Activated CD4-positive, alpha-beta T cell treated with anti-CD3 and anti-CD28 coated beads for 36 hours (primary cell): Measurements from ENCODE around the gene ITPK1. TPM values are rescaled to one million over a fixed set of nuclear protein-coding genes. Genes with fewer than 3 reads are reported as not detected.
A peak's percentile ranks its signal among the peaks of the same experiment; 100 is the strongest.

Experiments used
- ATAC-seq: fragments of 200-7000 bp; cut with Tn5 transposase; one replicate; pipeline ENCODE4 v1.10.0; 2021; ENCODE audit warnings: mild to moderate bottlenecking, moderate library complexity
- CTCF ChIA-PET: fragments of 350-600 bp; sonication (Branson Sonifier 250); formaldehyde crosslinking; loops from one replicate; lab custom pipeline; 2021; ENCODE audit warnings: antibody characterized with exemption; lab: Charles Lee
- POLR2A ChIA-PET: fragments of 350-600 bp; sonication (Branson Sonifier 250); formaldehyde crosslinking; loops from one replicate; lab custom pipeline; 2021; ENCODE audit warnings: antibody characterized with exemption, inconsistent platforms; lab: Charles Lee
- DNase-seq: peaks from one replicate; pipeline ENCODE4 v3.0.0-alpha.2; 2020
- H3K27ac Mint-ChIP-seq: one replicate; pipeline ENCODE4 v1.8.0; 2021; ENCODE audit warnings: mixed read lengths
- H3K27me3 Mint-ChIP-seq: one replicate; pipeline ENCODE4 v1.8.0; 2021; ENCODE audit warnings: mixed read lengths
- H3K36me3 Mint-ChIP-seq: one replicate; pipeline ENCODE4 v1.8.0; 2021; ENCODE audit warnings: low read depth, mixed read lengths
- H3K4me1 Mint-ChIP-seq: one replicate; pipeline ENCODE4 v1.8.0; 2021; ENCODE audit warnings: mixed read lengths
- H3K4me3 Mint-ChIP-seq: one replicate; pipeline ENCODE4 v1.8.0; 2021; ENCODE audit warnings: mild to moderate bottlenecking, moderate library complexity, mixed read lengths
- H3K9me3 Mint-ChIP-seq: one replicate; pipeline ENCODE4 v1.8.0; 2021; ENCODE audit warnings: low read depth, mixed read lengths
- intact Hi-C, 2 experiments: fragments of 100-400 bp; cut with DNase I in 1 of 2; cut with micrococcal nuclease in 1 of 2; formaldehyde crosslinking; loops; one replicate each; pipeline versions ENCODE4 v1.14.2 to v1.15.1; 2022 to 2024; cut with DNase I, micrococcal nuclease
- total RNA-seq, 2 experiments: library from RNA; stranded (reverse); gene quantifications; one replicate each; pipeline ENCODE4 v1.2.3, GENCODE V29; 2021

Gene ITPK1
- total RNA-seq, 2 experiments from 2014 or later, result 31.0 to 35.5 TPM

DNA sequence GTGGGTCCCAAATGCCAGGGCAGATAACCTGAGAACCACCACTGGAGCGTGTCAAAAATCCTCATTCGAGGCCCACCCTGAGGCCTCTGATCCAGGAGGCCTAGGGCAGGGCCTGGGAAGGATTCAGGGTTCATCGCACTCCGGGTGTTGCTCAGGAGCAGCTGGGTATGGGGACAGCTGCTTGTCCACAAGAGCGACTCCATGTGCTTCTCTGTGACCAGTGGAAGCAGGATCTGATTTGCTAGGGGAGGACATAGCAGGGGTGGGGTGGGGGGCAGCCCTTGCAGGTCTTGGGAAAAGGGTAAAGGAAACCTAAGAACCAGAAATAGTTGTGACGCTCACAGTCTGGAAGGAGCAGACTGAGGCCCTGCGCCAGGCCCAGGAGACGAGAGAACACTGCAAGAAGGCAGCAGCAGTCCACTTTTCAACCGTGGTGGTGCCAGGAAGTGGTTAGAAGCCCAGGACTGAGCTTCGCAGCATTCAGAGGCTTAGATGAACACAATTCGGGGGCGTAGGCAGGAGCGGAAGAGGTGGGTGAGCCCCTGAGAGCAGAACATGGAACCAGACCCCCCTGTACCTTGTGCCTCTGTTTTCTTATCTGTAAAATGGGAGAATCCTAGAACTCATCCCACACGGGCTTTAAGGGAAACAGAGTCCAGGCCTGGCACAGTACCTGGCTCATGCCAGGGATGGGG, 33.7 kb downstream of the ITPK1 start:
- Mint-ChIP-seq H3K27ac (peak overlapping the region; percentile 56), H3K9me3 (no peaks in the 10 kb centered on the region), H3K4me1 (peaks cover 24% of the 10 kb centered on the region), H3K27me3 (no peaks in the 10 kb centered on the region), H3K4me3 (no peak overlapping the region), H3K36me3 (peaks cover 2% of the 10 kb centered on the region)
- POLR2A ChIA-PET, result no interaction called here
- CTCF ChIA-PET, result interaction anchor here (0.6 kb wide), 1 partner anchor 256 kb away, joined by 3 read pairs; no protein-coding TSS in a partner anchor
- intact Hi-C loops, result no loop called here
- DNase-seq (peak; percentile 45), ATAC-seq (peak; percentile 56)

- H3K4me3 Mint-ChIP-seq, result no peak overlapping the region
- POLR2A ChIA-PET, result no interaction called here
- CTCF ChIA-PET, result no interaction called here
- no peaks in the 10 kb centered on the region for H3K27me3 Mint-ChIP-seq
- peaks cover 15% of the 10 kb centered on the region for H3K4me1 Mint-ChIP-seq
- intact Hi-C loops, result no loop called here
- no peak for DNase-seq
- H3K36me3 Mint-ChIP-seq, result peaks cover 2% of the 10 kb centered on the region
- H3K27ac Mint-ChIP-seq, result no peak overlapping the region
- no peaks in the 10 kb centered on the region for H3K9me3 Mint-ChIP-seq
- ATAC-seq, result no peak
Observed at GRCh38 chr14:93079865-93080403, 35.8 kb downstream of the ITPK1 start.

GRCh38 chr14:93079321-93079720, 36.4 kb downstream of the ITPK1 start:
- no peak overlapping the region for H3K4me3 Mint-ChIP-seq
- no peak for ATAC-seq
- peaks cover 18% of the 10 kb centered on the region for H3K4me1 Mint-ChIP-seq
- no peak for DNase-seq
- POLR2A ChIA-PET, result no interaction called here
- peaks cover 2% of the 10 kb centered on the region for H3K36me3 Mint-ChIP-seq
- intact Hi-C loops, result no loop called here
- H3K27me3 Mint-ChIP-seq, result no peaks in the 10 kb centered on the region
- CTCF ChIA-PET, result no interaction called here
- no peaks in the 10 kb centered on the region for H3K9me3 Mint-ChIP-seq
- H3K27ac Mint-ChIP-seq, result no peak overlapping the region

GRCh38 chr14:93078870-93079269, 36.9 kb downstream of the ITPK1 start:
- no peaks in the 10 kb centered on the region for H3K9me3 Mint-ChIP-seq
- no peak overlapping the region for H3K4me3 Mint-ChIP-seq
- POLR2A ChIA-PET, result no interaction called here
- no peaks in the 10 kb centered on the region for H3K36me3 Mint-ChIP-seq
- ATAC-seq (no peak), DNase-seq (no peak)
- no peaks in the 10 kb centered on the region for H3K27me3 Mint-ChIP-seq
- intact Hi-C loops, result no loop called here
- H3K4me1 Mint-ChIP-seq, result peaks cover 21% of the 10 kb centered on the region
- no peak overlapping the region for H3K27ac Mint-ChIP-seq
- CTCF ChIA-PET, result no interaction called here

GRCh38 chr14:93076755-93077154, 39.0 kb downstream of the ITPK1 start:
- intact Hi-C loops, result no loop called here
- ATAC-seq (no peak), DNase-seq (no peak)
- Mint-ChIP-seq H3K27ac (no peak overlapping the region), H3K4me1 (peaks cover 18% of the 10 kb centered on the region), H3K9me3 (no peaks in the 10 kb centered on the region), H3K4me3 (no peak overlapping the region), H3K27me3 (no peaks in the 10 kb centered on the region), H3K36me3 (no peaks in the 10 kb centered on the region)
- ChIA-PET CTCF (no interaction called here), POLR2A (interaction anchor here (0.8 kb wide), 1 partner anchor 95 kb away, joined by 5 read pairs; no protein-coding TSS in a partner anchor)

DNA sequence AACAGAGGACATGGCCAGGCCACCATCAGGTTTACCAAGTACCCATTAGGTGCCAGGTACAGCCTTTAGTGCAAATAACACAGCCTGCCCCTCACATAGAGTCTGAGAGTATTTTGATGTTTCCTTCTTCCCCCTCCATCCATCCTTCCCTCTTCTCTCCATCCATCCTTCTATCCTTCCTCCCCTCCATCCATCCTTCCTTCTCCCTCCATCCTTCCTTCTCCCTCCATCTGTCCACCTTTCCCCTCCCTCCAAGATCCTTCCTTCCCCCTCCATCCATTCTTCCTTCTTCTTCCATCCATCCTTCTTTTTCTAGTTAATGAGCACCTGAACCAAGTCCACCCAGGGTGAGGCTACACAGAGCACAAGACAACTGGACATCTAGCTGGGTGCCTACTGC, 39.8 kb downstream of the ITPK1 start:
- Mint-ChIP-seq H3K4me3 (no peak overlapping the region), H3K4me1 (peaks cover 13% of the 10 kb centered on the region), H3K27me3 (no peaks in the 10 kb centered on the region), H3K36me3 (no peaks in the 10 kb centered on the region), H3K9me3 (no peaks in the 10 kb centered on the region), H3K27ac (no peak overlapping the region)
- POLR2A ChIA-PET, result interaction anchor here (0.8 kb wide), 1 partner anchor 96 kb away, joined by 5 read pairs; no protein-coding TSS in a partner anchor
- DNase-seq, result no peak
- no peak for ATAC-seq
- CTCF ChIA-PET, result no interaction called here
- intact Hi-C loops, result no loop called here

DNA sequence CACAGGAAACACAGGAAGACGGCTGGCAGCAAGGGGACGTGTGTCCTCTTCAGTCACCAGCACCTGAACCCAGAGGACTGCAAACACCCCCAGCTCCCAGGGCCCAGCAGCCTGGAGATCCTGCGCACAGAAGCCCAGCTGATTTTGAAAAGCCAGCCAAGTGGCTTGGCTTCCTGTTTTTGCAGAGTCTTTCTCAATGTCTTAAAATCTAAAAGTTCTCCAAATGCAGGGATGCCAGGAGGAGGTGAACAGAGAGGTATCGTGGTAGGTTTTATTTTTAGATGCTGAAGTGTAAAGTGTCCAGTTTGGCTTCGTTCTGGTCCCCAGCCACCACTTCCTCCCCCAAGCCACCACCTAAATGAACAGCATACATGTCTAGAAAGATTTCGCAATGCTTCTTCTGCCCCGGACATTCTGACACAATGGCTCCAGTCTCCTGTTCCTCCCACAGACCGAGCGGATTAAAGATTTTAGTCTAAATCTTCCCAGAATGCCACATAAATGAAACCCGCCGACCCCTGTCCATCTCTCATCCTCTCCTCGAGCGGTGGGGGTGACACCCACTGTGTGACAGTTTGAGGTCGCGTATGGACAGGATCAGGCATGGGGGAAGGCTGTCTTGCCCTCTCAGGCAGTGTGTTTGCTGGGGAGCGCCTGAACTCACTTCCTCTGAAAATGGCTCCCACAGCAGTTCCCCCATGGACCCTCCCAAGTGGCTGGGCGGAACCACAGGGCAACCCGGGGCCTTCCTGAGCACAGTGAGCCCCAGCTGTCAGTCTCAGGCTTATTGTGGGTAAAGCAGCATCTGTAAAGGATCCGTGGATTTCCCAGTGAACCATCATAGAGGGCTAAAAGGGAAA, 41.6 kb downstream of the ITPK1 start:
- Mint-ChIP-seq H3K27ac (no peak overlapping the region), H3K4me3 (no peak overlapping the region), H3K36me3 (no peaks in the 10 kb centered on the region), H3K27me3 (no peaks in the 10 kb centered on the region), H3K9me3 (no peaks in the 10 kb centered on the region), H3K4me1 (peaks cover 13% of the 10 kb centered on the region)
- POLR2A ChIA-PET, result no interaction called here
- CTCF ChIA-PET, result no interaction called here
- intact Hi-C loops, result no loop called here
- DNase-seq (no peak), ATAC-seq (peak; percentile 16)

DNA sequence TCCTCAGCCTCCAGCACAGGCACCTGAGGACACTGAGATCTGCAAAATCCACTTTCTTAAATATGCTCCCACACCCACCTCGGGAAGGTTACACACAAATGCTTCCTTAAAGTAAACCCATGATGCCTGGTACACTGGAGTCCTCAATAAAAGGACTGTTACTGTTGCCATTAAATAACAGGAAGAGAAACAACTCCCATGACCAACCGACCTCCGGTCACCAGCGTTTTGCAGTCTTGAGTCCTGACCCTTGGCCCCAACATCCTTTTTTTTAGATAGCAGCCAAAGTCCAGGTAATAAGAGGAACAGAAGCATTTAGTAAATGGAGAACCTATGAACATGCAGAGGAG, 42.4 kb downstream of the ITPK1 start:
- ATAC-seq (no peak), DNase-seq (no peak)
- Mint-ChIP-seq H3K27me3 (no peaks in the 10 kb centered on the region), H3K27ac (no peak overlapping the region), H3K4me3 (no peak overlapping the region), H3K4me1 (peaks cover 11% of the 10 kb centered on the region), H3K36me3 (no peaks in the 10 kb centered on the region), H3K9me3 (no peaks in the 10 kb centered on the region)
- POLR2A ChIA-PET, result no interaction called here
- intact Hi-C loops, result no loop called here
- CTCF ChIA-PET, result no interaction called here

DNA sequence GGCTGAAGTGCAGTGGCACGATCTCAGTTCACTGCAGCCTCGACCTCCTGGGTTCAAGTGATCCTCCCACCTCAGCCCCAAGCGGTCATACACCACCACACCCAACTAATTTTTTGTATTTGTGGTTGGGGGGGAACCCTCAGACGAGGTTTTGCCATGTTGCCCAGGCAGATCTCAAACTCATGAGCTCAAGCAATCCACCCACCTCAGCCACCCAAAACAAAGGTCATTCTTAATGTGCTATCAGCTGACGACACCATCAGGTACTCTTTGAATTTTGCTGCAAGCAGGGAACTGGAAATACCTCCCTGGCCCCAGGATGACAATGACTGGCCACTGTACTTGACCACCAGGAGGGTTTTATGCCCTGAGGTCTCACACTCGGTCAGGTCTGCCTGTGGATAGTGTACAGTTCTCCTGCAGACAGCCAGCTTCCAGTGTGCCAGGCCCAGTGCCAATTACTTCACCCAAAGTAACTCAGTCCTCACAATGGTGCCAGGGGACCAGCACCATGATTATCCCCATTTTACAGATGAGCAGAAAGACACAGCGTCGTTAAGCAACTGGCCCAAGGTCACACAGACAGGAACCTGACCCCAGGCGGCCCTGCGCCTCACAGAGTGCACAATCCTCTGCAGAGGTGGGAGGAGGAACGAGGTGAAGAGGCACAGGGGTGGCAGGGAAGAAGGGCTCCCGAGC, 42.9 kb downstream of the ITPK1 start:
- ChIA-PET POLR2A (no interaction called here), CTCF (no interaction called here)
- Mint-ChIP-seq H3K27me3 (no peaks in the 10 kb centered on the region), H3K4me3 (no peak overlapping the region), H3K27ac (no peak overlapping the region), H3K4me1 (peaks cover 14% of the 10 kb centered on the region), H3K36me3 (no peaks in the 10 kb centered on the region), H3K9me3 (no peaks in the 10 kb centered on the region)
- ATAC-seq (no peak), DNase-seq (no peak)
- intact Hi-C loops, result no loop called here

DNA sequence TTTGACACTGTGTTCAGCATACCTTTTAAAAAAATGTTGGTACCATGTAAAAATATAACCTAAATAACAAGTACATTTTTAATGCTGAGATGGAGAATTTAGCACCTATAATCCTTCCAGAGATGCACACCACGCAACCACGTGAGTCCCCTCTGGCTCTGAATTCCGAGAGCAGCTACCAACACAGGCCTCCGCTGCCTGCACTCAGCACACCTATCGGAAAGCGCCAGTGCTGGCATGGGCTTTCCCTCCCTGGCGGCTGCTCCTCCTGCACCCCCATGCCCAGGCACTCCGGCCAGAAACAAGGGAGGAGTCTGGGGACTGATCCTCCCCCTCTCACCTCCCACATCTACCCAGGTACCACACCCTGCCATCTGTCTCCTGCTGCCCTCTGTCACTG, 47.0 kb downstream of the ITPK1 start:
- Mint-ChIP-seq H3K27me3 (no peaks in the 10 kb centered on the region), H3K36me3 (peaks cover 1% of the 10 kb centered on the region), H3K9me3 (no peaks in the 10 kb centered on the region), H3K4me3 (no peak overlapping the region), H3K4me1 (peaks cover 34% of the 10 kb centered on the region), H3K27ac (no peak overlapping the region)
- no peak for DNase-seq
- ChIA-PET CTCF (no interaction called here), POLR2A (no interaction called here)
- no peak for ATAC-seq
- intact Hi-C loops, result no loop called here

DNA sequence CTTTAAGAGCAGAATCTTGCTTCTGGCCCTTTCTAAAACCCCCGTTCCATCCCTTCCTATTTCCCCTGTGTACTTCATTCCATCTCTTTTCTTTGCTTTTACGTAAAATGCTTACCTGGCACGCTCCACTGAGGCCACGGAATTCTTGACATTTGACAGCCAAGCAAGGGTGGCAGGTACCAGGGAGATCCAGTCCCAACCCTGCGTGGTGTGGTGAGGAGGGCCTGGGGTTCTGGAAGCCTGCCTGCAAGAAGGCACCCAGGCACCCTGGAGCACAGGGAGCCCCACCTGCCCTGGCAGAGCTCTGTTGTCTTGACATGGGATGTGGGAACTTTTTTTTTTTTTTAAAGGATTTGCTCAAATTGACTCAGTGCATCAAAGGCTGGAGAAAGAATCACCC, 48.6 kb downstream of the ITPK1 start:
- Mint-ChIP-seq H3K27me3 (no peaks in the 10 kb centered on the region), H3K4me3 (no peak overlapping the region), H3K27ac (peak overlapping the region; percentile 34), H3K9me3 (no peaks in the 10 kb centered on the region), H3K36me3 (peaks cover 1% of the 10 kb centered on the region), H3K4me1 (peaks cover 30% of the 10 kb centered on the region)
- DNase-seq, result no peak
- ChIA-PET POLR2A (no interaction called here), CTCF (no interaction called here)
- no peak for ATAC-seq
- intact Hi-C loops, result no loop called here
